ENCODE data around the gene CALHM2.

CALHM2 gene

DNA sequence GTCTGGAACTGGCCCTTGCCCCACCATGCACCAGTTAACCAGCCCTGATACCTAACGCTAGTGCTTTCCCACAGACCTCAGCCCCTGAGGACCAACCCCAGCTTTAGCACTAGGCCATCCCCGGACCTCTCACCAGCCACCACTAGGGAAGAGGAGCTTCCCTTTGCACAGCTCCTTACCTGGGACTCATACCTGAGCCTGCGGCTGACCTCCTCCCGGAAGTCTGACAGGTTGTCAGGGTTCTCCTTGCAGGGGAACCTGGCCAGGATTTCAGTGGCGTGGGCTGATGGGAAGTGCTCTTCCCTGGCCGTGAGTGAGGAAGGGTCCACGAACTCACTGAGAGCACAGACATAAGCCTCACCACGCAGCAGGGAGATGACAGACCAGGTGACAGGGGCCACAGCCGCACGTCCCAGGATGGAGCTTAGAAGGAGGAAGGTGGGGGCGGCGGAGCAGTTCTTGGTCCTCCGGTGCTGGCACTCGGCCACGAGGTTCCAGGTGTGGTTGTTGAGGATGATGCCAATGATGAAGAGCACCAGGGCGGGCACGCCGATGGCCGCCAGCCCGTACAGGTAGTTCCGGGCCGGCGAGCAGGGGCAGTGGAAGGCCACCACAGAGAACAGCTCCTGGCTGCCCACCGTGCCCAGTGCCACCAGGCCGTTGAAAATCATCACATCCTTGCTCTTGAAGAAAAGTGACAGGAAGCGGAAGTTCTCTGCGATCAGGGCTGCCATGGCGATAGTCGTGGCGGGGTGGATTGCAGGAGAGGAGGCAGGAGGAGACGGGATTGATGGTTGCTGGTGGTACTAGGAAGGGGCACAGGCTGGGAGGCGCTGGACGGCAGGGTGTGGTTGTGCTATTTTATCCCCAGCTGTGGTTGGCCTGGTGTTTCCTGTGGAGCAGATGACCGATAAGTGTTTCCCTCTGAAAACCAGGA, 2.7 kb downstream of the CALHM2 start:
- Histone ChIP-seq H3K27ac (ENCODE audit: low read depth, low read length, severe bottlenecking) (no peak overlapping the region), H3K9me3 (ENCODE audit: control insufficient read depth, low read length) (no peaks in the 10 kb centered on the region), H3K4me1 (ENCODE audit: control insufficient read depth, insufficient read depth, low read length, poor library complexity, severe bottlenecking) (peaks cover 6% of the 10 kb centered on the region), H3K36me3 (ENCODE audit: control insufficient read depth, insufficient read depth, low read length) (peaks cover 41% of the 10 kb centered on the region), H3K4me3 (ENCODE audit: extremely low read depth, insufficient read depth, low read length, poor library complexity, severe bottlenecking) (no peak overlapping the region)
- 94 to 95% methylated on average over 32 to 34 of the region's 34 CpGs for WGBS, 2 experiments (ENCODE audit: insufficient coverage in 2 of 2)

- Histone ChIP-seq H3K9me3 (ENCODE audit: control insufficient read depth, low read length) (no peaks in the 10 kb centered on the region), H3K4me3 (ENCODE audit: extremely low read depth, insufficient read depth, low read length, poor library complexity, severe bottlenecking) (no peak overlapping the region), H3K4me1 (ENCODE audit: control insufficient read depth, insufficient read depth, low read length, poor library complexity, severe bottlenecking) (peaks cover 6% of the 10 kb centered on the region), H3K27ac (ENCODE audit: low read depth, low read length, severe bottlenecking) (no peak overlapping the region), H3K36me3 (ENCODE audit: control insufficient read depth, insufficient read depth, low read length) (peaks cover 49% of the 10 kb centered on the region)
- 80 to 86% methylated on average over 1 of the region's 1 CpG for WGBS, 2 experiments (ENCODE audit: insufficient coverage in 2 of 2)
Measured at GRCh38 chr10:103448746-103449145, 3.4 kb downstream of the CALHM2 start.

GRCh38 chr10:103447187-103447586, 5.0 kb downstream of the CALHM2 start:
- H3K27ac ChIP-seq (ENCODE audit: low read depth, low read length, severe bottlenecking) = no peak overlapping the region
- H3K36me3 ChIP-seq (ENCODE audit: control insufficient read depth, insufficient read depth, low read length) = peaks cover 64% of the 10 kb centered on the region
- H3K4me1 ChIP-seq (ENCODE audit: control insufficient read depth, insufficient read depth, low read length, poor library complexity, severe bottlenecking) = peaks cover 9% of the 10 kb centered on the region
- H3K4me3 ChIP-seq (ENCODE audit: extremely low read depth, insufficient read depth, low read length, poor library complexity, severe bottlenecking) = no peak overlapping the region
- 97 to 99% methylated on average over 19 to 23 of the region's 23 CpGs for WGBS, 2 experiments (ENCODE audit: insufficient coverage in 2 of 2)
- H3K9me3 ChIP-seq (ENCODE audit: control insufficient read depth, low read length) = no peaks in the 10 kb centered on the region

DNA sequence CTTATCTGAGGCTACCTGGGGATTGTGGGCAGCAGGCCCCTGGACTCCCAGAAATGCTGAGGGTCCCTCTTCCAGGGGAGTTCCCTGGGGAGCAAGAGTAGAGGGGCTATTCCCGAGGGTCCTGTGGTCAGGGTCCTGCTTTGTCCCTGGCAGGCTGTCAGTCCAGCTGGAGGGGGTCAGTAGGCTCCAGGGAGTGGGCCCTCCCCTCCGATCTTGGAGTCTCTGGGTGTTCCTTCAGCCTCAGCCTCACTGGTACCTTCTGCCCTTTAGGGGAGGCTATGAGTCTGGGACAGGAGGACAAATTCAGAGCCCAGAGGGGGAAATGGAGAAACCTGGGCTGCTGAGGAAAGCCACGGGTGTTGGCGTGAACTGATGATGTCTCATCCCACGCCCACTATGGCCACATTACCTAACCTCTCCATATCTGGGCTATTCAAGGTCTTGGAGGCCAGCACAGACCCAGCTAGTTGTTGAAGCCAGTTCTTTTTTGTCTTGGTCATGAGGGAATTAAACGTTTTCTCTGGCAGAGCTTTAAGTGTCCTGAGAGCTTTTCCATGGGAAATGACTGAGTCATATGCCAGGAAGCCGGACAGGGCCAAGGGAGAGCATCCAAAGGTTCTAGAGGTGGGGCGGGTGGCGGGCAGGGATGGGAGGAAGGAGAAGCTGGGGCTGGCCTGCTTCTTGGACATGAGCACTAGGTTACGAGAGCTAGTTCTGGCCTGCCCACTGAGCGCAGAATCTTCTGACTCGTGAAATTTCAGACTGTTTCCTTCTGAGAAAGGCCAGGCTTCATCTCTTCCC, 6.2 kb downstream of the CALHM2 start:
- Histone ChIP-seq H3K36me3 (ENCODE audit: control insufficient read depth, insufficient read depth, low read length) (peaks cover 76% of the 10 kb centered on the region), H3K4me3 (ENCODE audit: extremely low read depth, insufficient read depth, low read length, poor library complexity, severe bottlenecking) (no peak overlapping the region), H3K4me1 (ENCODE audit: control insufficient read depth, insufficient read depth, low read length, poor library complexity, severe bottlenecking) (peaks cover 15% of the 10 kb centered on the region), H3K9me3 (ENCODE audit: control insufficient read depth, low read length) (no peaks in the 10 kb centered on the region), H3K27ac (ENCODE audit: low read depth, low read length, severe bottlenecking) (no peak overlapping the region)
- WGBS, 2 experiments (ENCODE audit: insufficient coverage in 2 of 2) = 89 to 98% methylated on average over 9 to 10 of the region's 12 CpGs

GRCh38 chr10:103445366-103445765, 6.8 kb downstream of the CALHM2 start:
- Histone ChIP-seq H3K4me3 (ENCODE audit: extremely low read depth, insufficient read depth, low read length, poor library complexity, severe bottlenecking) (no peak overlapping the region), H3K9me3 (ENCODE audit: control insufficient read depth, low read length) (no peaks in the 10 kb centered on the region), H3K36me3 (ENCODE audit: control insufficient read depth, insufficient read depth, low read length) (peaks cover 81% of the 10 kb centered on the region), H3K4me1 (ENCODE audit: control insufficient read depth, insufficient read depth, low read length, poor library complexity, severe bottlenecking) (peaks cover 17% of the 10 kb centered on the region), H3K27ac (ENCODE audit: low read depth, low read length, severe bottlenecking) (no peak overlapping the region)
- WGBS, 2 experiments (ENCODE audit: insufficient coverage in 2 of 2) = 96 to 98% methylated on average over 5 to 7 of the region's 9 CpGs

- H3K4me3 ChIP-seq (ENCODE audit: extremely low read depth, insufficient read depth, low read length, poor library complexity, severe bottlenecking) = no peak overlapping the region
- H3K36me3 ChIP-seq (ENCODE audit: control insufficient read depth, insufficient read depth, low read length) = peaks cover 85% of the 10 kb centered on the region
- H3K9me3 ChIP-seq (ENCODE audit: control insufficient read depth, low read length) = no peaks in the 10 kb centered on the region
- 94 to 97% methylated on average over 7 to 8 of the region's 10 CpGs for WGBS, 2 experiments (ENCODE audit: insufficient coverage in 2 of 2)
- no peak overlapping the region for H3K27ac ChIP-seq (ENCODE audit: low read depth, low read length, severe bottlenecking)
- peaks cover 17% of the 10 kb centered on the region for H3K4me1 ChIP-seq (ENCODE audit: control insufficient read depth, insufficient read depth, low read length, poor library complexity, severe bottlenecking)
Measured at GRCh38 chr10:103444478-103444877, 7.7 kb downstream of the CALHM2 start.

DNA sequence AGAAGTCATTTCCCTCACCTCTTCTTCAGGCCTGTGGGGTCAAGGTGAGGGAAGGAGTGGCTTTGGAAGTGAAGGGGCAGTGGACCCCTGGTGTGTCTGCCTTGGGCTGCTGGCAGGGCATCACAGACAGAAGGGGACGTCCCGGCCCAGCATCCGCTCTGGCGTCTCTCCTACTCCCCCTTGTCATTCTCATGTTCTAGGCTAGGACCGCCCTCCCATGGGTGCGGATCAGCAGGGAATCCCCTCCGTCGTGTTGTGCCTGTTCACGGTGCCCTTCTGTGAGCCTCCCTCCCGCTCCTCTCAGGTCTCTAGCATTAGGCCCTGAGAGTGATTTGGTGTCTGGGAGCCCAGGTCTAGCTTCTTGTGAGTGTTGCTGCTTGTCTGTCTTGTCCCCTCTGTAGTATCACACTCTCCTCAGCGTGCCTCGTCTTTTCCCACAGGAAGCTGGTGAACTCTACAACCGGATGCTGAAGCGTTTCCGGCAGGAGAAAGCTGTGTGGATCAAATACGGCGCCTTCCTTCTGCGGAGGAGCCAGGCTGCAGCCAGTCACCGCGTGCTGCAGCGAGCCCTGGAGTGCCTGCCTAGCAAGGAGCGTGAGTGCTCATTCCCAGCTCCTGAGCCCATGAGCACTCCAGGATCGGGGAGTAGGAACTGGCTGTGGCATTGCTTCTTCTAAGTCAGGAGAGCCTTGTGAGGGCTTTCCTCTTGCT, 8.5 kb downstream of the CALHM2 start:
- Histone ChIP-seq H3K4me3 (ENCODE audit: extremely low read depth, insufficient read depth, low read length, poor library complexity, severe bottlenecking) (no peak overlapping the region), H3K27ac (ENCODE audit: low read depth, low read length, severe bottlenecking) (no peak overlapping the region), H3K36me3 (ENCODE audit: control insufficient read depth, insufficient read depth, low read length) (peaks cover 90% of the 10 kb centered on the region), H3K4me1 (ENCODE audit: control insufficient read depth, insufficient read depth, low read length, poor library complexity, severe bottlenecking) (peaks cover 17% of the 10 kb centered on the region), H3K9me3 (ENCODE audit: control insufficient read depth, low read length) (no peaks in the 10 kb centered on the region)
- 97% methylated on average over 20 to 23 of the region's 23 CpGs for WGBS, 2 experiments (ENCODE audit: insufficient coverage in 2 of 2)

DNA sequence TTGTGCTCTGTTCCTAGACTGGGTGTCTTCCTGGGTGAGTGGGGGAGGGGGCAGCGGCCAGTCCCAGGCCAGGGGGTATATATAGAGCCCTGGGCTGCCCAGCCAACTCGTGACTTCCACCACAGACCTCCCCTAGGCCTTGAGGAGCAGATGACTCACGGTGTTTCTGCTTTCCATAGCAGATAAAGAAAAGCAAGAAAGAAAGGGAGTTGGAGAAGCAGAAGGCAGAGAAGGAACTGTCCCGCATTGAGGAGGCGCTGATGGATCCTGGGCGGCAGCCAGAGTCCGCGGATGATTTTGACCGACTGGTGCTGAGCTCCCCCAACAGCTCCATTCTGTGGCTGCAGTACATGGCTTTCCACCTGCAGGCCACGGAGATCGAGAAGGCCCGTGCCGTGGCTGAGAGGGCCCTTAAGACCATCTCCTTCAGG, 10.1 kb downstream of the CALHM2 start:
- H3K4me3 ChIP-seq (ENCODE audit: extremely low read depth, insufficient read depth, low read length, poor library complexity, severe bottlenecking) = no peak overlapping the region
- peak overlapping the region; percentile 46 for H3K27ac ChIP-seq (ENCODE audit: low read depth, low read length, severe bottlenecking)
- H3K36me3 ChIP-seq (ENCODE audit: control insufficient read depth, insufficient read depth, low read length) = peaks cover 95% of the 10 kb centered on the region
- 91 to 98% methylated on average over 11 to 12 of the region's 13 CpGs for WGBS, 2 experiments (ENCODE audit: insufficient coverage in 2 of 2)
- H3K9me3 ChIP-seq (ENCODE audit: control insufficient read depth, low read length) = no peaks in the 10 kb centered on the region
- peaks cover 14% of the 10 kb centered on the region for H3K4me1 ChIP-seq (ENCODE audit: control insufficient read depth, insufficient read depth, low read length, poor library complexity, severe bottlenecking)

DNA sequence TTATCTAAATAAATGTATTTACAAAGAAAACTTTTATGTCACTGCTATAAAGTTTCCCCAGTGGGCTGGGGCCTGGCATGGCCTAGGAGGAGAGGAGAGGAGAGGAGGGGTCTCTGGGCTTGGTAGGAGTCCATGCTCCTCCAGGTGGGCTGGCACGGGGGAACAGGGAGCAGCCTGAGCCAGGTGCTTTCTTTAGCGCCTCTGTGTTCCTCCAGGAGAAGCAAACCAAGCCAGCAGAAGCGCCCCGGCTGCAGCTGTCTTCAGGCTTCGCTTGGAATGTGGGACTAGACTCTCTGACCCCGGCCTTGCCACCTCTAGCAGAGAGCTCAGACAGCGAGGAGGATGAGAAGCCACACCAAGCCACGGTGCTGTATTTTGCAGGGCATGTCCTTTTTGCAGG, 10.6 kb downstream of the CALHM2 start:
- no peaks in the 10 kb centered on the region for H3K9me3 ChIP-seq (ENCODE audit: control insufficient read depth, low read length)
- H3K36me3 ChIP-seq (ENCODE audit: control insufficient read depth, insufficient read depth, low read length) = peaks cover 96% of the 10 kb centered on the region
- H3K4me3 ChIP-seq (ENCODE audit: extremely low read depth, insufficient read depth, low read length, poor library complexity, severe bottlenecking) = no peak overlapping the region
- 96 to 97% methylated on average over 6 to 8 of the region's 8 CpGs for WGBS, 2 experiments (ENCODE audit: insufficient coverage in 2 of 2)
- peak overlapping the region; percentile 46 for H3K27ac ChIP-seq (ENCODE audit: low read depth, low read length, severe bottlenecking)
- peaks cover 14% of the 10 kb centered on the region for H3K4me1 ChIP-seq (ENCODE audit: control insufficient read depth, insufficient read depth, low read length, poor library complexity, severe bottlenecking)

- peaks cover 14% of the 10 kb centered on the region for H3K4me1 ChIP-seq (ENCODE audit: control insufficient read depth, insufficient read depth, low read length, poor library complexity, severe bottlenecking)
- H3K36me3 ChIP-seq (ENCODE audit: control insufficient read depth, insufficient read depth, low read length) = peaks cover 96% of the 10 kb centered on the region
- WGBS, 2 experiments (ENCODE audit: insufficient coverage in 2 of 2) = 89 to 95% methylated on average over 3 to 4 of the region's 8 CpGs
- no peaks in the 10 kb centered on the region for H3K9me3 ChIP-seq (ENCODE audit: control insufficient read depth, low read length)
- no peak overlapping the region for H3K27ac ChIP-seq (ENCODE audit: low read depth, low read length, severe bottlenecking)
- no peak overlapping the region for H3K4me3 ChIP-seq (ENCODE audit: extremely low read depth, insufficient read depth, low read length, poor library complexity, severe bottlenecking)
Measured at GRCh38 chr10:103441206-103441605, 11.0 kb downstream of the CALHM2 start.
